ENCODE data around the gene SPACA9. TPM values are rescaled to one million over a fixed set of nuclear protein-coding genes. Genes with fewer than 3 reads are reported as not detected.

SPACA9 gene
- total RNA-seq, 1 experiment from 2014 or later: 1.3 TPM

GRCh38 chr9:132931178-132931735, 52.6 kb downstream of the SPACA9 start:
- H4K20me1 ChIP-seq (ENCODE audit: control insufficient read depth, insufficient read depth, insufficient read length): no peaks in the 10 kb centered on the region
- no peak for TF ChIP-seq CTCF (conservative IDR thresholded peaks at IDR 0.05)
- no peak overlapping the region for H2AK5ac ChIP-seq (ENCODE audit: insufficient read length, low read length)

More at GRCh38 chr9:132931178-132931735, 52.6 kb downstream of the SPACA9 start:
- Mint-ChIP-seq H3K27ac (no peak overlapping the region), H3K36me3 (ENCODE audit: insufficient read depth in 1 of 3, low read depth in 3 of 3) (peaks cover 0 to 19% (median 16%) of the 10 kb centered on the region in 3 experiments; a peak in 5 of 7 replicates), H3K4me3 (no peak overlapping the region), H3K27me3 (ENCODE audit: low read depth) (no peaks in the 10 kb centered on the region), H3K9me3 (no peaks in the 10 kb centered on the region), H3K4me1 (no peaks in the 10 kb centered on the region)
- H2BK5ac ChIP-seq (ENCODE audit: insufficient read length, low read length): no peak overlapping the region
- DNase-seq: no peak
- H3K23ac ChIP-seq (ENCODE audit: insufficient read length, low read depth, low read length): no peak overlapping the region
- no peak overlapping the region for H3K56ac ChIP-seq (ENCODE audit: insufficient read length, low read depth, low read length)
- H3K4me1 ChIP-seq (ENCODE audit: insufficient read depth, low read length): no peaks in the 10 kb centered on the region
- no peak overlapping the region for H4K91ac ChIP-seq (ENCODE audit: insufficient read length, low read depth, low read length)
- H3K18ac ChIP-seq (ENCODE audit: insufficient read length, low read depth, low read length): no peak overlapping the region
- no peak overlapping the region for H3K4ac ChIP-seq (ENCODE audit: low read depth, low read length)
- H3K79me1 ChIP-seq (ENCODE audit: insufficient read depth, low read depth, low read length, poor library complexity, severe bottlenecking): no peaks in the 10 kb centered on the region
- no peaks in the 10 kb centered on the region for H3K27me3 ChIP-seq (ENCODE audit: insufficient read depth, low read length)
- H2BK15ac ChIP-seq (ENCODE audit: low read depth, low read length): no peak overlapping the region
- H2BK120ac ChIP-seq (ENCODE audit: low read depth, low read length, poor library complexity, severe bottlenecking): no peak overlapping the region
- no peak overlapping the region for H3T11ph ChIP-seq (ENCODE audit: low read length)
- no peaks in the 10 kb centered on the region for H3K9me3 ChIP-seq (ENCODE audit: control insufficient read depth, low read depth, low read length)
- no peak overlapping the region for H3K27ac ChIP-seq (ENCODE audit: insufficient read length, low read depth, low read length)
- no peak overlapping the region for H4K5ac ChIP-seq (ENCODE audit: insufficient read length, low read depth, low read length)
- H2BK20ac ChIP-seq (ENCODE audit: low read depth, low read length, poor library complexity, severe bottlenecking): no peak overlapping the region
- H3K23me2 ChIP-seq (ENCODE audit: insufficient read length, low read depth, low read length, poor library complexity, severe bottlenecking): no peaks in the 10 kb centered on the region
- no peak overlapping the region for H3K4me2 ChIP-seq (ENCODE audit: insufficient read depth, insufficient read length, low read length)
- H2BK12ac ChIP-seq (ENCODE audit: insufficient read length, low read depth, low read length): no peak overlapping the region
- H2AFZ ChIP-seq (ENCODE audit: low read length): no peak overlapping the region
- no peak overlapping the region for H3K9ac ChIP-seq (ENCODE audit: extremely low read depth, insufficient read length, low read length)
- no peaks in the 10 kb centered on the region for H3K79me2 ChIP-seq (ENCODE audit: insufficient read depth, low read length)
- no CpG with 5 or more reads among the region's 9 CpGs for WGBS (ENCODE audit: extremely low coverage, insufficient read length, low lambda C conversion rate)
- H4K8ac ChIP-seq (replicated peaks; ENCODE audit: insufficient read length, low read depth, low read length): no peak overlapping the region
- H3K14ac ChIP-seq (ENCODE audit: insufficient read depth, low read length): no peak overlapping the region

All from H9 (cell line).